Fibroblast of lung (primary cell): ENCODE measurements around the gene KLHL25.

ENCODE experiments used
- EZH2 ChIP-seq: IDR thresholded peaks from 2 replicates; pipeline ENCODE4 v1.5.1; 2012; ENCODE audit warnings: low read length, control low read depth, mild to moderate bottlenecking; ENCODE audit errors: missing control alignments
- TF ChIP-seq, protein P1 (sequence below), 2 donors: IDR thresholded peaks in 1 of 2; conservative IDR thresholded peaks in 1 of 2; 1 replicate in 1 of 2; 2 replicates in 1 of 2; pipeline ENCODE4 v1.5.1; 2011 to 2012; ENCODE audit warnings: low read length in 2 of 2, control low read depth in 1 of 2, inconsistent platforms in 1 of 2, low read depth in 1 of 2, mild to moderate bottlenecking in 1 of 2

DNA sequence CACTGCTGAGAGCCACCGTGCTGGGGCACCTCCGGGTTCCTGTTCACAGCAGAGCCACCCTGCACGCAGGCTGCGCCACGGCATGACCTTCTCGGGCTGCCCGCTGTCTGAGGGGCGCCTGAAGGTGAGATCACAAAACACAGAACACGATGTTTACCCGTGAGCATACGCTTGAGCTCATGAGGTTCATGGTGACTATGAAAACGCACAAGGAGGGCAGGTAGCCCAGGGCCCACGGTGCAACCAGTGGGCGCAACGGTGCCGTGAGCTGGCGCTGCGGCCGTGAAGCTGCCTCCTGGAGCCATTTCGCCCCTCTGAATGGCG is 36.1 kb downstream of the KLHL25 start:
- no peak for TF ChIP-seq EZH2
- TF ChIP-seq, protein P1, sequence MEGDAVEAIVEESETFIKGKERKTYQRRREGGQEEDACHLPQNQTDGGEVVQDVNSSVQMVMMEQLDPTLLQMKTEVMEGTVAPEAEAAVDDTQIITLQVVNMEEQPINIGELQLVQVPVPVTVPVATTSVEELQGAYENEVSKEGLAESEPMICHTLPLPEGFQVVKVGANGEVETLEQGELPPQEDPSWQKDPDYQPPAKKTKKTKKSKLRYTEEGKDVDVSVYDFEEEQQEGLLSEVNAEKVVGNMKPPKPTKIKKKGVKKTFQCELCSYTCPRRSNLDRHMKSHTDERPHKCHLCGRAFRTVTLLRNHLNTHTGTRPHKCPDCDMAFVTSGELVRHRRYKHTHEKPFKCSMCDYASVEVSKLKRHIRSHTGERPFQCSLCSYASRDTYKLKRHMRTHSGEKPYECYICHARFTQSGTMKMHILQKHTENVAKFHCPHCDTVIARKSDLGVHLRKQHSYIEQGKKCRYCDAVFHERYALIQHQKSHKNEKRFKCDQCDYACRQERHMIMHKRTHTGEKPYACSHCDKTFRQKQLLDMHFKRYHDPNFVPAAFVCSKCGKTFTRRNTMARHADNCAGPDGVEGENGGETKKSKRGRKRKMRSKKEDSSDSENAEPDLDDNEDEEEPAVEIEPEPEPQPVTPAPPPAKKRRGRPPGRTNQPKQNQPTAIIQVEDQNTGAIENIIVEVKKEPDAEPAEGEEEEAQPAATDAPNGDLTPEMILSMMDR (conservative IDR thresholded peaks at IDR 0.05 in 1 of 2, IDR thresholded peaks at IDR 0.05 in 1 of 2; ENCODE audit: low read depth in 1 of 2, low read length in 2 of 2): no peak
